Colonic mucosa (tissue), 4 donors: Measurements from ENCODE around the gene SMAP2. TPM values are rescaled to one million over a fixed set of nuclear protein-coding genes. Genes with fewer than 3 reads are reported as not detected.

ENCODE experiments used
- DNase-seq: peaks from one replicate; pipeline ENCODE4 v3.0.0-alpha.2; 2020
- H3K27ac ChIP-seq: fragments of 200-600 bp; one replicate; pipeline ENCODE4 v1.8.0; 2021
- H3K27me3 ChIP-seq: fragments of 200-600 bp; one replicate; pipeline ENCODE4 v1.8.0; 2021
- H3K36me3 ChIP-seq: fragments of 200-600 bp; one replicate; pipeline ENCODE4 v1.8.0; 2021
- H3K4me1 ChIP-seq: fragments of 200-600 bp; one replicate; pipeline ENCODE4 v1.8.0; 2021; ENCODE audit warnings: mild to moderate bottlenecking
- H3K4me3 ChIP-seq: fragments of 200-600 bp; one replicate; pipeline ENCODE4 v1.8.0; 2021
- H3K9ac ChIP-seq, 2 donors: one replicate each; pipeline ENCODE4 v1.7.0; 2013; ENCODE audit warnings: control low read depth in 2 of 2, low read depth in 2 of 2, low read length in 2 of 2
- H3K9me3 ChIP-seq: fragments of 200-600 bp; one replicate; pipeline ENCODE4 v1.8.0; 2021
- intact Hi-C: fragments of 100-400 bp; cut with DNase I; formaldehyde crosslinking; loops from one replicate; pipeline ENCODE4 v1.14.1; 2022
- total RNA-seq, 2 donors: library from RNA; stranded (reverse); fragmentation: NEBNext Ultra II Directional in 1 of 2; extraction: Animal tissue kit (Norgen Biotek cat#: 25700) in 1 of 2; gene quantifications; one replicate each; pipeline ENCODE4 v1.2.1, GENCODE V29; 2021
- TF ChIP-seq, protein P1 (sequence below): fragments of 200-600 bp; IDR thresholded peaks from one replicate; pipeline ENCODE4 v1.8.0; 2022; ENCODE audit warnings: antibody characterized with exemption, mild to moderate bottlenecking
- donor health status: healthy.
- donor health status: DM: no; HTN: no; CAD: no.
- donor health status: DM: no; HTN: no; CAD: no.

Gene SMAP2
- total RNA-seq, 2 donors from 2014 or later, result 25.9 to 31.5 TPM

DNA sequence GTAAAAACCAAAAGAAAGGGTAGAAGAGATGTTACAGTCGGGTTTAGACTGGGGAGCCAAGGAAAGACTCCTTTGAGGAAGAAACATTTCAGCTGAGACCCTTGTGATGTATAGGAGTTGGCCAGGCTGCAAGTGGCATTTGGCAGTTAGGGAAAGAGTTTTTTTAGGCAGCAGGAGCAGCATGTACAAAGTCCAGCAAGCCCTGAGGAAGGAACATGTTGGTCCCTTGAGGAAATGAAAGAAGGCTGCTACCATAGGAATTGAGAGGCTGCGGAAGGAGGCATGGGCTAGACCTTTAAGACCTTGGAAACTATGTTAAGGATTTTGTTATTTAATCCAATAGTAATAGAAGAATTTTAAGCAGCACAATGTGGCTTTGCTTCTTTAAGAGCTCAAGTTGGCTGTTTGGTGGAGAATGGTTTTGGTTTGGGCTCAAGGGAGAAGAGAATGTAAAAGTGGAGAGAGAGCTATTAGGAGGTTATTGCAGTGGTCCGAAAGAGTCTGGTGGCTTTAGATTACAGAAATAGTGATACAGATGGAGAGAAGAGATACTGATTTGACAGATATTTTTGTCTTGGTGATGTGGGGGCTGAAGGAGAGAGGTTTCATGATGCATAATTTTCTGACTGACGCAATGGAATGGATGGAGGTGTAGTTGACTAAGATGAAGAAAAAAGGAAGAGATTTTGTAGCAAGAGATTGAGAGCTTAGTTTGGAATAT, 26.6 kb downstream of the SMAP2 start:
- no peak for DNase-seq
- Histone ChIP-seq H3K27ac (no peak overlapping the region), H3K9me3 (no peaks in the 10 kb centered on the region), H3K4me1 (no peaks in the 10 kb centered on the region), H3K36me3 (no peaks in the 10 kb centered on the region), H3K9ac (no peak overlapping the region), H3K4me3 (no peak overlapping the region), H3K27me3 (no peaks in the 10 kb centered on the region)
- TF ChIP-seq, protein P1, sequence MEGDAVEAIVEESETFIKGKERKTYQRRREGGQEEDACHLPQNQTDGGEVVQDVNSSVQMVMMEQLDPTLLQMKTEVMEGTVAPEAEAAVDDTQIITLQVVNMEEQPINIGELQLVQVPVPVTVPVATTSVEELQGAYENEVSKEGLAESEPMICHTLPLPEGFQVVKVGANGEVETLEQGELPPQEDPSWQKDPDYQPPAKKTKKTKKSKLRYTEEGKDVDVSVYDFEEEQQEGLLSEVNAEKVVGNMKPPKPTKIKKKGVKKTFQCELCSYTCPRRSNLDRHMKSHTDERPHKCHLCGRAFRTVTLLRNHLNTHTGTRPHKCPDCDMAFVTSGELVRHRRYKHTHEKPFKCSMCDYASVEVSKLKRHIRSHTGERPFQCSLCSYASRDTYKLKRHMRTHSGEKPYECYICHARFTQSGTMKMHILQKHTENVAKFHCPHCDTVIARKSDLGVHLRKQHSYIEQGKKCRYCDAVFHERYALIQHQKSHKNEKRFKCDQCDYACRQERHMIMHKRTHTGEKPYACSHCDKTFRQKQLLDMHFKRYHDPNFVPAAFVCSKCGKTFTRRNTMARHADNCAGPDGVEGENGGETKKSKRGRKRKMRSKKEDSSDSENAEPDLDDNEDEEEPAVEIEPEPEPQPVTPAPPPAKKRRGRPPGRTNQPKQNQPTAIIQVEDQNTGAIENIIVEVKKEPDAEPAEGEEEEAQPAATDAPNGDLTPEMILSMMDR, result no peak
- intact Hi-C loops, result loop anchor here (5.0 kb wide), 2 partner anchors 58 to 258 kb away; no protein-coding TSS in a partner anchor

DNA sequence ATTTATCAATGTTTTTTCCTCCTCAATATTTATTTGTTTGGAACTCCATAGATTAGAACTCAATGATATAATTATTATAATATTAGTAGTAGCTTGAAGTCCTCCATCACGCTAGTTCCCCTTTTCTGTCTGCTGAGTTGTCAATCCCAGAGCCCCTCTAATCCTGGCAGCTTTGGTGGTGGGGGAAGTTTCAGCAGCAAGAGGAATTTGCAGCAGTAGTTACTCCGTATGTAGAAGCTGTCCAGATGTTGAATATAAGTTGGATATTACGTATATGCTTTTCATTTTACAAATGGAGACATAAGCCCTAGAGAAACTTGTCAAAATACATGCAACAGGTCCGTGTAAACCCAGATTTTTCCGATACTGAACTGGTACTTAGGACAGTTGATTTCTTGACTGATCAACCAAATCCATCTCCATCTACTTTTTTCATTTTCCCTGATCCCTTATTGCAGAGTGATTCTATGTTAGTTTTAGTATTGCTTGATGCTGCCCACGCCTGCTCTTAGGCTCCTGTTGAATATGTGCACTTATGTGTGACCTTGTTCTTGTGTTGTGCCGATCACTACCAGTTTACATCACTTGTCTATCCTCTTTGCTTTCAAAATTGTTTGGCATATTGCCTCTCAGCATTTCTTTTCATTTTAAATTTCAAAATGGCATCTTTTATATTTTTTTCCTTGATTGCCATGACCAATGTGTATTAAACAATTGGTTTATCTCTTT, 28.1 kb downstream of the SMAP2 start:
- H3K4me1 ChIP-seq, result no peaks in the 10 kb centered on the region

DNA sequence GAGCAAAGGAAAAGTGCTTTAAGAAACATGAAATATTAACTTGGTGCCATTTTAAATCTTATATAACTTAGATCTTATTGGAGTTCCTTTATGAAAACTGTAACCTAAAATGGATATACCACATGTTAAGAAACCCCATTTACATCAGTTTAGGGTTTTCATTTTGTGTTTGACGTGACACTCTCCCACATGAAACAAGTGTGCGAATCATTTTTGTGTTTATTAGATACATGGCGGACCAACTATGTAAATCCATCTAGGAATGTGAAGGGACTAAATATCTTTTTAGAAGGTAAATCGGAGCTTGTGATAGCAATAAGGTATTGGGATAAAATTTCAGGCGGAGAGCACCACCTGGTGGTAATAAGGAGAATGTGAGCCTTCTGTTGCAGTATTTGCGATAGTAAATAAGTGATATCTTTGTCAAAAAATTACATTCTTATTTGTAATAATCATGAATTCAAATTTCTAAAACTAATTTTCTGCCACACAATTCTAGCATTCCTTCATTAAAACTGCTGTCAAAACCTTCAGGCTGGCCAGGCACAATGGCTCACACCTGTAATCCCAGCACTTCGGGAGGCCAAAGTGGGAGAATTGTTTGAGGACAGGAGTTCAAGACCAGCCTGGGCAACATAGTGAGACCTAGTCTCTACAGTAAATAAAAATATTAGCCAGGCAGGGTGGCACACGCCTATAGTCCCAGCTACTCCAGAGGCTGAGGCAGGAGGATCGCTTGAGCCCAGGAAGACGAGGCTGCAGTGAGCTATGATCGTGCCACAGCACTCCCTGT, 31.3 kb downstream of the SMAP2 start:
- Histone ChIP-seq H3K27ac (no peak overlapping the region), H3K9me3 (no peaks in the 10 kb centered on the region), H3K9ac (no peak overlapping the region), H3K27me3 (no peaks in the 10 kb centered on the region), H3K4me1 (no peaks in the 10 kb centered on the region), H3K4me3 (no peak overlapping the region), H3K36me3 (peaks cover 5% of the 10 kb centered on the region)
- intact Hi-C loops, result loop anchor here (5.0 kb wide), 2 partner anchors 63 to 263 kb away; no protein-coding TSS in a partner anchor
- TF ChIP-seq, protein P1, result peak; percentile 73
- DNase-seq, result no peak

More for the DNA sequence above, 28.1 kb downstream of the SMAP2 start:
- Histone ChIP-seq H3K9me3 (no peaks in the 10 kb centered on the region), H3K4me3 (no peak overlapping the region), H3K36me3 (no peaks in the 10 kb centered on the region), H3K9ac (no peak overlapping the region), H3K27me3 (no peaks in the 10 kb centered on the region), H3K27ac (no peak overlapping the region)
- intact Hi-C loops, result loop anchor here (5.0 kb wide), 2 partner anchors 59 to 259 kb away; no protein-coding TSS in a partner anchor
- TF ChIP-seq, protein P1, result no peak
- no peak for DNase-seq

DNA sequence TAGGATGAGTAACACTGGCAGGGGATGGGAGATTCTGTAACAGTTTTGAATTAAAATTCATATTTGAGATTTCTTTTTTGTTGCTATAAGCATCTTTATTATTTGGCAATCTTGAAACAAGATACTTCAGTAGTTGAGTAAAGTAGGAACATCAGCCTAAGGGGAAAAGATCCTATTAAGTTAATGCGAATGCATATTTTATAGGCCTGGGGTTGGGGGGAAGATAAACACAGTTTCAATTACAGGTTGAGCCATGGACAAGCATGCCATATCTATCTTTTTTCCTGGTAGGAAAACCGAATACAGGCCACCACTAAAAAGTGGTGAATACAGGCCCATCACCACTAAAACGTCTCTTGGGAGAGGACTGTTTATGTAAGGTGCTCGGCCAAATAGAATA, 32.3 kb downstream of the SMAP2 start:
- TF ChIP-seq, protein P1, result no peak
- H3K9me3 ChIP-seq, result no peaks in the 10 kb centered on the region
- H3K4me1 ChIP-seq, result no peaks in the 10 kb centered on the region
- intact Hi-C loops, result no loop called here
- no peak overlapping the region for H3K4me3 ChIP-seq
- H3K9ac ChIP-seq, result no peak overlapping the region
- peaks cover 5% of the 10 kb centered on the region for H3K36me3 ChIP-seq
- no peaks in the 10 kb centered on the region for H3K27me3 ChIP-seq
- H3K27ac ChIP-seq, result no peak overlapping the region
- DNase-seq, result no peak

DNA sequence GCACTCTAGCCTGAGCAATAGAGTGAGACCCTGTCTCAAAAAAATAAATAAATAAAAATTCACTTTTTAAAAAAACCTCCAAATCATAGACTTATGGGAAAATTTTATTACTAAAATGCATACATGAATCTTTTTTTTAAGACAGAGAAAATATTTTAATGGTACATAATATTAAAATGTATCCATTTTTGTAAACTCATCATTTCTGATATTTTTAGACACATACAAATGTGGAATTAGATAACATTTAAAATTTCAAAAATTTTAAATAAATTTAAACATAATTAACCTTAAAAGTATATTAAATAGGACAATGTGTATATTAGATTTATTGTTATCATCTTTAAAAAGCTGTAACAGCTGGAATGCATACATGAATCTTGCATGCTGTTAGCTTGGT, 33.9 kb downstream of the SMAP2 start:
- no peaks in the 10 kb centered on the region for H3K4me1 ChIP-seq
- peaks cover 5% of the 10 kb centered on the region for H3K36me3 ChIP-seq
- TF ChIP-seq, protein P1, result no peak
- intact Hi-C loops, result no loop called here
- H3K27me3 ChIP-seq, result no peaks in the 10 kb centered on the region
- no peak for DNase-seq
- no peak overlapping the region for H3K4me3 ChIP-seq
- H3K9me3 ChIP-seq, result no peaks in the 10 kb centered on the region
- H3K27ac ChIP-seq, result no peak overlapping the region
- no peak overlapping the region for H3K9ac ChIP-seq
